GM19397 (cell line): ENCODE results near the gene PDE4C.
"Not testable (repeated sequence)": the region's sequence is repeated elsewhere in the genome, so short reads cannot be mapped to it uniquely, and the experiment has no call there.

ENCODE experiments used
- ATAC-seq: cut with Tn5 transposase; IDR thresholded peaks from one replicate; pipeline ENCODE4 v1.9.1; 2021; ENCODE audit warnings: mild to moderate bottlenecking, moderate library complexity; ENCODE audit not compliant: unreplicated experiment

PDE4C gene

GRCh38 chr19:18224525-18225354 lies 1.5 kb downstream of the PDE4C start:
- peak; percentile 85 for ATAC-seq

- no peak for ATAC-seq
Observed at GRCh38 chr19:18223860-18224524, 2.2 kb downstream of the PDE4C start.

- no peak for ATAC-seq
Observed at GRCh38 chr19:18221815-18222725, 4.2 kb downstream of the PDE4C start.

GRCh38 chr19:18220632-18221275 lies 5.5 kb downstream of the PDE4C start:
- no peak for ATAC-seq

GRCh38 chr19:18219911-18220631 lies 6.2 kb downstream of the PDE4C start:
- no peak for ATAC-seq

- ATAC-seq = no peak
Observed at GRCh38 chr19:18218600-18218999, 7.6 kb downstream of the PDE4C start.

GRCh38 chr19:18218159-18218558 lies 8.1 kb downstream of the PDE4C start:
- no peak for ATAC-seq

- ATAC-seq = no peak
Observed at GRCh38 chr19:18216789-18217188, 9.4 kb downstream of the PDE4C start.

GRCh38 chr19:18214779-18215433 lies 11.3 kb downstream of the PDE4C start:
- no peak for ATAC-seq

- ATAC-seq = no peak
Observed at GRCh38 chr19:18211683-18212082, 14.6 kb downstream of the PDE4C start.

- ATAC-seq = not testable (repeated sequence)
Observed at GRCh38 chr19:18209912-18210311, 16.3 kb downstream of the PDE4C start.

GRCh38 chr19:18208098-18208951 lies 17.9 kb downstream of the PDE4C start:
- ATAC-seq = no peak

GRCh38 chr19:18206018-18206417 lies 20.2 kb downstream of the PDE4C start:
- no peak for ATAC-seq

GRCh38 chr19:18205200-18205892 lies 20.9 kb downstream of the PDE4C start:
- no peak for ATAC-seq

GRCh38 chr19:18204394-18205199 lies 21.6 kb downstream of the PDE4C start:
- ATAC-seq = no peak

GRCh38 chr19:18203863-18204393 lies 22.3 kb downstream of the PDE4C start, which contains the start of gene RAB3A:
RAB3A (minus strand) TSS chr19:18204042; CDS start chr19:18202740, 1,302 bp downstream.
- peak; percentile 88 for ATAC-seq

- ATAC-seq = no peak
Observed at GRCh38 chr19:18203408-18203862, 22.8 kb downstream of the PDE4C start.
